ENCODE results near the gene C19orf38. TPM values are rescaled to one million over a fixed set of nuclear protein-coding genes. Genes with fewer than 3 reads are reported as not detected.

The C19orf38 gene
- total RNA-seq, 1 experiment from 2014 or later = not detected

GRCh38 chr19:10898633-10899032 is 50.4 kb downstream of the C19orf38 start (continued):
- no peak for TF ChIP-seq ZNF425 (CRISPR knock-in tag; conservative IDR thresholded peaks at IDR 0.05)

GRCh38 chr19:10899151-10899653 is 51.0 kb downstream of the C19orf38 start:
- Mint-ChIP-seq H3K36me3 (peaks cover 16% of the 10 kb centered on the region), H3K4me3 (no peak overlapping the region), H3K4me1 (peaks cover 26% of the 10 kb centered on the region), H3K9me3 (peaks cover 9% of the 10 kb centered on the region), H3K27me3 (ENCODE audit: low read depth) (no peaks in the 10 kb centered on the region), H3K27ac (no peak overlapping the region)
- ChIA-PET POLR2A (interaction anchor here (0.6 kb wide), 1 partner anchor 67 kb away, joined by 4 read pairs; no protein-coding TSS in a partner anchor), CTCF (interaction anchor here (1.9 to 2.6 kb wide), 2 partner anchors 11 to 28 kb away, joined by 7 to 14 read pairs; no protein-coding TSS in a partner anchor)
- TF ChIP-seq, protein P1, sequence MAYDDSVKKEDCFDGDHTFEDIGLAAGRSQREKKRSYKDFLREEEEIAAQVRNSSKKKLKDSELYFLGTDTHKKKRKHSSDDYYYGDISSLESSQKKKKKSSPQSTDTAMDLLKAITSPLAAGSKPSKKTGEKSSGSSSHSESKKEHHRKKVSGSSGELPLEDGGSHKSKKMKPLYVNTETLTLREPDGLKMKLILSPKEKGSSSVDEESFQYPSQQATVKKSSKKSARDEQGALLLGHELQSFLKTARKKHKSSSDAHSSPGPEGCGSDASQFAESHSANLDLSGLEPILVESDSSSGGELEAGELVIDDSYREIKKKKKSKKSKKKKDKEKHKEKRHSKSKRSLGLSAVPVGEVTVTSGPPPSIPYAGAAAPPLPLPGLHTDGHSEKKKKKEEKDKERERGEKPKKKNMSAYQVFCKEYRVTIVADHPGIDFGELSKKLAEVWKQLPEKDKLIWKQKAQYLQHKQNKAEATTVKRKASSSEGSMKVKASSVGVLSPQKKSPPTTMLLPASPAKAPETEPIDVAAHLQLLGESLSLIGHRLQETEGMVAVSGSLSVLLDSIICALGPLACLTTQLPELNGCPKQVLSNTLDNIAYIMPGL (CRISPR knock-in tag; IDR thresholded peaks at IDR 0.05) = no peak
- no peak for TF ChIP-seq PREB (CRISPR knock-in tag; IDR thresholded peaks at IDR 0.05; ENCODE audit: borderline replicate concordance)
- no peak for TF ChIP-seq E2F1 (CRISPR knock-in tag; IDR thresholded peaks at IDR 0.05)
- TF ChIP-seq EMX1 (CRISPR knock-in tag; IDR thresholded peaks at IDR 0.05) = no peak
- TF ChIP-seq NFATC4 (CRISPR knock-in tag; IDR thresholded peaks at IDR 0.05) = no peak
- TF ChIP-seq TP53 (CRISPR knock-in tag; IDR thresholded peaks at IDR 0.05) = no peak
- no peak for TF ChIP-seq ZNF121 (CRISPR knock-in tag; IDR thresholded peaks at IDR 0.05)
- TF ChIP-seq, protein P2, sequence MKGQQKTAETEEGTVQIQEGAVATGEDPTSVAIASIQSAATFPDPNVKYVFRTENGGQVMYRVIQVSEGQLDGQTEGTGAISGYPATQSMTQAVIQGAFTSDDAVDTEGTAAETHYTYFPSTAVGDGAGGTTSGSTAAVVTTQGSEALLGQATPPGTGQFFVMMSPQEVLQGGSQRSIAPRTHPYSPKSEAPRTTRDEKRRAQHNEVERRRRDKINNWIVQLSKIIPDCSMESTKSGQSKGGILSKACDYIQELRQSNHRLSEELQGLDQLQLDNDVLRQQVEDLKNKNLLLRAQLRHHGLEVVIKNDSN (CRISPR knock-in tag; IDR thresholded peaks at IDR 0.05) = no peak
- no peak for TF ChIP-seq FOXK1 (CRISPR knock-in tag; IDR thresholded peaks at IDR 0.05)
- no peak for TF ChIP-seq CREM (CRISPR knock-in tag; IDR thresholded peaks at IDR 0.05)
- no peak for TF ChIP-seq KAT7 (CRISPR knock-in tag; IDR thresholded peaks at IDR 0.05; ENCODE audit: borderline replicate concordance)
- no peak for TF ChIP-seq GTF2I (CRISPR knock-in tag; conservative IDR thresholded peaks at IDR 0.05)
- TF ChIP-seq, protein P3, sequence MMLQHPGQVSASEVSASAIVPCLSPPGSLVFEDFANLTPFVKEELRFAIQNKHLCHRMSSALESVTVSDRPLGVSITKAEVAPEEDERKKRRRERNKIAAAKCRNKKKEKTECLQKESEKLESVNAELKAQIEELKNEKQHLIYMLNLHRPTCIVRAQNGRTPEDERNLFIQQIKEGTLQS (CRISPR knock-in tag; conservative IDR thresholded peaks at IDR 0.05) = no peak
- no peak for TF ChIP-seq SMAD3 (CRISPR knock-in tag; IDR thresholded peaks at IDR 0.05; ENCODE audit: borderline replicate concordance)
- DNase-seq (ENCODE audit: low spot score) = no peak
- ATAC-seq = no peak

DNA sequence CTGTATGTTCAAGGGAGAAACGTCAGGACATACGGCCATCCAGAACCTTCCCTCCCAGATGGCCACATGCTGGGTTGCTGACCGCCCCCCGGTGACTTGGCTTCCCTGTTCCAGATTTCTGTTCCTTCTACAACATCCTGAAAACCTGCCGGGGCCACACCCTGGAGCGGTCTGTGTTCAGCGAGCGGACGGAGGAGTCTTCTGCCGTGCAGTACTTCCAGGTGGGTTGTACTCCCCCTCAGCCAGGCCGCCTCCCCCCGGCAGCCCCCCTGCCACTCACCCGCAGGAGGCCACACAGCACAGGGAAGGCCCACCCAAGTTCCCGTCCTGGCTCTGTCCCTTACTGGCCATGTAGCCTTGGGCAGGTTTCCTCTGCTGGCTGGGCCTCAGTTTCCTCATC is 59.7 kb downstream of the C19orf38 start:
- H3K27ac Mint-ChIP-seq = no peak overlapping the region
- no peaks in the 10 kb centered on the region for H3K4me1 Mint-ChIP-seq
- ChIA-PET POLR2A (no interaction called here), CTCF (interaction anchor here (1.9 to 2.0 kb wide), 2 partner anchors 36 to 44 kb away, joined by 7 read pairs; no protein-coding TSS in a partner anchor)
- ATAC-seq = no peak
- no peak overlapping the region for H3K4me3 Mint-ChIP-seq
- peaks cover 34% of the 10 kb centered on the region for H3K36me3 Mint-ChIP-seq
- no peak for DNase-seq (ENCODE audit: low spot score)
- peaks cover 6% of the 10 kb centered on the region for H3K9me3 Mint-ChIP-seq
- no peaks in the 10 kb centered on the region for H3K27me3 Mint-ChIP-seq (ENCODE audit: low read depth)
- TF ChIP-seq NFYB (CRISPR knock-in tag; conservative IDR thresholded peaks at IDR 0.05; ENCODE audit: low read depth) (no peak), FOXP4 (CRISPR knock-in tag; IDR thresholded peaks at IDR 0.05) (no peak), JAZF1 (CRISPR knock-in tag; IDR thresholded peaks at IDR 0.05) (no peak), ERG (CRISPR knock-in tag; IDR thresholded peaks at IDR 0.05) (no peak), PRRX2 (CRISPR knock-in tag; IDR thresholded peaks at IDR 0.05) (no peak), ETV6 (CRISPR knock-in tag; IDR thresholded peaks at IDR 0.05) (no peak)
- TF ChIP-seq, protein P4, sequence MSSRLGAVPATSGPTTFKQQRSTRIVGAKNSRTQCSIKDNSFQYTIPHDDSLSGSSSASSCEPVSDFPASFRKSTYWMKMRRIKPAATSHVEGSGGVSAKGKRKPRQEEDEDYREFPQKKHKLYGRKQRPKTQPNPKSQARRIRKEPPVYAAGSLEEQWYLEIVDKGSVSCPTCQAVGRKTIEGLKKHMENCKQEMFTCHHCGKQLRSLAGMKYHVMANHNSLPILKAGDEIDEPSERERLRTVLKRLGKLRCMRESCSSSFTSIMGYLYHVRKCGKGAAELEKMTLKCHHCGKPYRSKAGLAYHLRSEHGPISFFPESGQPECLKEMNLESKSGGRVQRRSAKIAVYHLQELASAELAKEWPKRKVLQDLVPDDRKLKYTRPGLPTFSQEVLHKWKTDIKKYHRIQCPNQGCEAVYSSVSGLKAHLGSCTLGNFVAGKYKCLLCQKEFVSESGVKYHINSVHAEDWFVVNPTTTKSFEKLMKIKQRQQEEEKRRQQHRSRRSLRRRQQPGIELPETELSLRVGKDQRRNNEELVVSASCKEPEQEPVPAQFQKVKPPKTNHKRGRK (CRISPR knock-in tag; IDR thresholded peaks at IDR 0.05; ENCODE audit: borderline replicate concordance) = no peak

Measured in WTC11 (cell line).